Endometrial microvascular endothelial cells (primary cell): ENCODE results near the gene AURKAIP1. TPM values are rescaled to one million over a fixed set of nuclear protein-coding genes. Genes with fewer than 3 reads are reported as not detected.
"Not testable (repeated sequence)": the region's sequence is repeated elsewhere in the genome, so short reads cannot be mapped to it uniquely, and the experiment has no call there.

Experiments
- in situ Hi-C: cut with HindIII; loops from 2 replicates; pipeline ENCODE4 v1.10.0; 2017; ENCODE audit warnings: low sequenced_read_pairs, low pct_unique_long_range_greater_than_20kb; ENCODE audit errors: inconsistent ontology term
- total RNA-seq: library from RNA; depleted of rRNA; stranded (reverse); fragments of >200 nt; gene quantifications from one replicate; pipeline ENCODE4 v1.2.3, GENCODE V29; 2015; ENCODE audit errors: inconsistent ontology term

Gene AURKAIP1
- 153 TPM for total RNA-seq

DNA sequence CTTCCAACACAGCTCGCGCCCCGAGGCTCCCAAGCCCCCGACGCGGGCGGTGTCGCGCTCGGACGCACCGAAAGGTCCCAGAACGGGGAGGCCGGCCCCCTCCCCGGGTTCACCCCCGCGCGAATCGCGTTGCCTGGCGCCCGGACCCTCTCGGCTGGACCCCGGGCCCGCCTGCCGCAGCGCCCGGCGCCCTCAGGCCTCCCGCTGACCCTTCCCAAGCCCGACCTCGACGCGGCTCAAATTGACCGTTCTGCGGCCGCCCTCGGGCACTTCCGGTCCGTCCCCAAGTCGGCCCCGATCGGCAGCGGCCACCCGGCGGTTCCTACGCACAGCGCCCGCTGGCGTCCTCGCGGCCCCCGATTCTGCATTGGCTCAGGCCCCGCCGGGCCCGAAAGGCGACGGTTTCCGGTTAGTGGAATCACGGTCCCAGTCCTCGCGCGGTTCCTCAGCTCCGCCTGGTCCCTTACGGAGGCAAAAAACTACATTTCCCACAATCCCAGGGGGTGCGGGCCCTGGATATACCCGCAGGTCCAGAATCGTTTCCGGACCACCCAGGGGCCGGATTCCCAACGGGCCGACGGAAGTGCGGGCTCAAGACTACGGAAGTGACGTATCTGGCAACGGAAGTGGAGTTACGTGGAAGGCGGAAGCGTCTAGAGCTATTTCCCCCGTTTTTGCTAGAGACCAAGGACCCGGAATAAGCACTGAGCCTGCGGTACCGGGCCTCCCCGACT is at the start of gene AURKAIP1:
TSS of gene AURKAIP1 (minus strand) at position 279 of the 734 bp plus-strand sequence. CDS start 451 bp downstream, outside the sequence.
- in situ Hi-C loops = no loop called here

DNA sequence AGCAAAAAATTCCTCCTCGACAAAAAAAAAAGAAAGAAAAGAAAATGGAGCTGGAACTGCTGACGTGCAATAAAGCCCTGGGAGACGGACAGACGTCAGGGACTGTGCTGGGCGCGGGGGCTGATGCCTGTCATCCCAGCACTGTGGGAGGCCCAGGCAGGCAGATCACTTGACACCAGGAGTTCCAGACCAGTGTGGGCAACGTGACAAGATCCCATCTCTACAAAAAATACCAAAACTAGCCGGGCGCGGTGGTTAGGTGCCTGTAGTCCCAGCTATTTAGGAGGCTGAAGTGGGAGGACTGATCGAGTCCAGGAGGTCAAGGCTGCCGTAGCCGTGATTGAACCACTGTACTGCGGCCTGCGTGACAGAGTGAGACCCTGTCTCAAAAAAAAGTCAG is 49.7 kb upstream of the AURKAIP1 start:
- in situ Hi-C loops = no loop called here

DNA sequence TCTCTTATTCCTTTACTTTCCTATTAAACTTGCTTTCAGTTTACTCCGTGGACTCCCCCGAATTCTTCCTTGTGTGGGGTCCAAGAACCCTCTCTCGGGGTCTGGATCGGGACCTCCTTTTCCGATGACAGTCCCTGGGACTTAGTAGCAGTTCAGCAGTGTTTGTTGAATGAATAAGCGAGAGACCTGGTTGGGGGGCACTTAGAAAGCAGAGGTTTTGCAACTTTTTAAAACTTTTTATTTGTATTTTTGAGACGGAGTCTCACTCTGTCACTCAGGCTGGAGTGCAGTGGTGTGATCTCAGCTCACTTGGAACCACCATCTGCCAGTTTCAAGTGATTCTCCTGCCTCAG is 48.2 kb upstream of the AURKAIP1 start:
- in situ Hi-C loops = no loop called here

DNA sequence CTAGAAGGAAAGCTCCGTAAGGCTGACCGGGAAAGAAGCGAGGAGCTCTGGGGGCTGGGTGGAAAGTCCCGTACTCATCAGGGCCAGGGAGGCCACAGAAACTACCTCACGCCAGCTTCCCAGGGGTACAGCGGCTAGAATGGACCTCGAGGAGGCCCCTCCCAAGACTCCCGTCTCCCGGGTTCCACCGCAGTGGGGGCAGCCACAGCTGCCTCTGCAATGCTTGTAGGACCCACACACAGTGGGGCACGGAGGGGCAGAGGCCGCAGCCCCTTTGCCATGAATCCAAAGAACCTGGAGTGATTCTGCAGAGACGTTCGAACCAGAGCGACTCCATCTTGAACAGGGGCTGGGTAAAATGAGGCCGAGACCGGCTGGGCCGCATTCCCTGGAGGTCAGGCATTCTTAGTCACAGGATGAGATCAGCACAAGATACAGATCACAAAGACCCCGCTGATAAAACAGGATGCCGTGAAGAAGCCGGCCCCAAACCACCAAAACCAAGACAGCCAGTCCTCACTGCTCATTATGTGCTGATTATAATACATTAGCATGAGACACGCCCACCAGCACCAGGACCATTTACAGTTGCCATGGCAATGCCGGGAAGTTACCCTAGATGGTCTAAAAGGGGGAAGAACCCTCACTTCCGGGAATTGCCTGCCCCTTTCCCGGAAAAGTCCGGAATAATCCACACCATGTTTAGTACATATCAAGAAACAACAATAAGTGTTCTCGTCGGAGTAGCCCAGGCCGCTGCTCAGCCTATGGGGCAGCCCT is 47.6 kb upstream of the AURKAIP1 start:
- in situ Hi-C loops = no loop called here

DNA sequence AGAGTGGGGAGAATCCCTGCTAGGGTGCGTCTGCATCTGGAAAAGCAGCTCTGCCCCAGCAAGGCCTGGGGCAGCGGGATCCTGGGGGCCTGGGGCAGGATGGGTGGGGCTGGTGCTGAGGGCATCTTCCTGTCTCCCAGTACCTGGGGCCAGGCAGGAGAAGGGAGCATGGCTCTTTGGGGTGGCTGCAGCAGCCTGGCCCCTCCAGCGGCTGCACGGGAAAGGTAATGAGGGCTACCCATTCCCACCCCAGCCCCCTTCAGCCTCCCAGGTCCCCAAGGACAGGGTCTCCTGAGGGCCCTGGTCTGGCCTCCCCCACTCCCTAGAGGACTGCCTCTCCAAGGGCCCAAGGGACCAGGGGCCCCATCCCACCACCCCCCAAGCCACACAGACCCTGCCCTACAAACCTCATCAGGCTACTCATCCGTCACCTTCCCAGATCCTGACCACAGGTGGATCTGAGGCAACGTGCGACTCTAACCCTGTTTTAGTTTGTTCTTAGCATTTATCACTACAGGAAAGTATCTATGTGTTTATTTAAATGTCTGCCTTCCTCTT is 47.0 kb upstream of the AURKAIP1 start:
- in situ Hi-C loops = no loop called here

DNA sequence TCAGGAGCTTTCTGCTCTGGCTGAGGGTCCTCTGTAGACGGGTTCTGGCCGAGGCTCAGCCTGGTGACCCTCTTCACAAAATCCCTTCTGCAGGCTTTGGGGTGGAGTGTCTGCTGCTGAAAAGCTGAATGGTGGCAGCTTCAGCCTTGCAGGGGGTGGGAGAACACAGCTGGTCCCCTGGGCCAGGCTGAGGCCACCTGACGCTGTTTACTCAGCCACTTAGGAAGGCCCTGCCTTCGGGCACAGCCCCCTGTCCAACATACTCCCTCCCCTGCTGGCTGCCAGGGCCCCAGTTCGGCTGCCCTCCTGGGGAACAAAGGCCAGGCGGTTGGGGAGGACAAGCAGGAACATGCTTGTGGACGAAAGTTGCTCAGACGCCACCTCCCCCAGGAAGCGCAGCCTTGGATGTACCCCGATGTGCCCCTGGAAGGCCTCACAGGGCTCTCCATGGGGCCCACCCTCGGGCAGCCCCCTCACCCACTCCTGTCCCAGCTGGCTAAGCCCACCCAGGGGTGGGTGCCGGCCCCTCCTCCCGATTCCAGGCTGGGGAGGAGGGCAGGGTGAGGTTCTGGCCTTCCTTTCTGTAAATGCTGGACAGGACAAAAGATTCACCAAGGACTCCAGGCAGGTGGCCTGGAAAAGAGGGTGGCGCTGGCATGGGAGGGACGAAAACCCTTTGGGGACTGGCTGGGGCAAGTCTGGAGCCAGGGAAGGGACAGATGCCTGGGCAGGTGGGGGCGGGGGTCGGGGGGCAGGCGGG is 46.3 kb upstream of the AURKAIP1 start, which contains the start of gene ANKRD65:
TSS of gene ANKRD65 (minus strand) at position 130 of the 760 bp plus-strand sequence. CDS start 271 bp downstream, outside the sequence.
- in situ Hi-C loops = no loop called here

DNA sequence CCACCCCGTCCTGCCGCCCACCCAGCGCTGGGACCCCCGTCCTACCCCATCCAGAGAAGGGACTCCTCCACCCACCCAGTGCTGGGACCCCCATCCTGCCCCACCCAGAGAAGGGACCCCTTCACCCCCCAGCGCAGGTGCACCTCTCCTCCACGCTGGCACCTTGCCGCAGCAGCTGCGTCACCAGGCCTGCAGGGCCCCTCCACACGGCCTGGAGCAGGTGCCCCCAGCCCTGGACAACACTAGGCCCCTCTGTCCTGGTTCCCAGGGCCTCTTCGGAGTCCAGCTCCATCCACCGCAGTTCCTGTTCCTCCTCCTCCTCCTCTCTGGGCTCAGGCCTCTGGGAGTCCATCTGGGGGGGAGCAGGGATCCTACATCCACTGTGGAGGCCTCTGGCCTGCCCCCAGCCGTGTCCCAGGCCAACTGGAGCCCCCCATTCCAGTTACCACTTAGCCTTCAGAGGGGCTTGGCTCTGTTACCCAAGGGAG is 45.7 kb upstream of the AURKAIP1 start:
- in situ Hi-C loops = no loop called here

DNA sequence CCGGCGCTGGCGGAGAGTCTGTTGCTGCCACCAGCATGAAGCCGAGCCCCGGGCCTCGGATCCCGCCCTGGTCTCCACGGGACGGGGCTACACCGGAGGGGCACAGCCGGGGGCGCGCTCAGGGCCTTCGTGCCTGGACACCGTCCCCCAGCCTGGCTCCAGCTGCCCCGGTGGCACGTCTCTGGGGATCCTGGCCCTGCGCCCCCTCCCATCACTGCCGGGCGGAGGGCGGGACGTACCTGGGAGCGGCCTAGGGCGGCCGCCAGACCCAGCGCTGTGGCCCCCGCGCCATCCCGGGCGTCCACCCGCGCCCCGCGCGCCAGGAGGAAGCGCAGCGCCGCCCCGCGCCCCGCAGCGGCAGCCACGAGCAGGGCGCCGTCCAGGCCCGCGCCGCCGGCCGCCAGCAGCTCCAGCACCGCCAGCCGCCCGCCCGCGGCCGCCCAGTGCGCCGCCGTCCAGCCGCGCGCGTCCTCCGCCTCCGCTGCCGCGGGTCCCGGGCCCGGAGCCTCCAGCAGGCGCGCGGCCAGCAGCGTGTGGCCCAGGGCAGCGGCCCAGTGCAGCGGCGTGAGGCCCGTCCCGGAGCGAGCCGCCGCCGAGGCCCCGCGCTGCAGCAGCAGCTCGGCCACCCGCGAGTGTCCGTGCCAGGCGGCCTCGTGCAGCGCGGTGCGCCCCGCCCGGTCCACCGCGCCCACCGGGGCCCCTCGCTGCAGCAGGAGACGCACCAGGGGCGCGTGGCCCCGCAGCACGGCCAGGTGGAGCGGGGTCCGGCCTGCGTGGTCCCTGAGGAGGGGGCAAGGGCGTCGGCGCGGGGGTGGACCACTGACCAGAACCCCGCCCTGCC is 45.0 kb upstream of the AURKAIP1 start:
- in situ Hi-C loops = no loop called here

DNA sequence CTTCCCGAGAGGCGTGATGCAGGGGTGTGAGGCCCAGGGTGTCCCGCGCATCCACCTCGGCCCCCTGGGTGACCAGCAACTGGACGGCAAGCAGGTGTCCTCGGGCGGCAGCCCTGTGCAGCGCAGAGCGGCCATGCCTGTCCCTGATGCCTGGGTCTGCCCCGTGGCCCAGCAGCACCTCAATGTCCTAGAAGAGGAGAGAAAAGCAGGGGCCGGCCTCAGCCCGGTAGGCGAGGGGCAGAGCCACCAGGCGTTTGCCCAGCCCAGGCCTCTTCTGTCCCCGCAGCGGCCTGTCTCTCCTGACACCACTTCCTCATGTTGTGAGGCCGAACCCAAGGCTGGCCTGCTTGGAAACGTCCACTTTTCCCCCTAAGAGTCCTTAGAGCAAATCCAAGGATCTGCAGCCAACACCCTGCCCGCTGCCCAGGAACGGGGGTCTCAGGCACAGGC is 44.4 kb upstream of the AURKAIP1 start:
- in situ Hi-C loops = no loop called here

DNA sequence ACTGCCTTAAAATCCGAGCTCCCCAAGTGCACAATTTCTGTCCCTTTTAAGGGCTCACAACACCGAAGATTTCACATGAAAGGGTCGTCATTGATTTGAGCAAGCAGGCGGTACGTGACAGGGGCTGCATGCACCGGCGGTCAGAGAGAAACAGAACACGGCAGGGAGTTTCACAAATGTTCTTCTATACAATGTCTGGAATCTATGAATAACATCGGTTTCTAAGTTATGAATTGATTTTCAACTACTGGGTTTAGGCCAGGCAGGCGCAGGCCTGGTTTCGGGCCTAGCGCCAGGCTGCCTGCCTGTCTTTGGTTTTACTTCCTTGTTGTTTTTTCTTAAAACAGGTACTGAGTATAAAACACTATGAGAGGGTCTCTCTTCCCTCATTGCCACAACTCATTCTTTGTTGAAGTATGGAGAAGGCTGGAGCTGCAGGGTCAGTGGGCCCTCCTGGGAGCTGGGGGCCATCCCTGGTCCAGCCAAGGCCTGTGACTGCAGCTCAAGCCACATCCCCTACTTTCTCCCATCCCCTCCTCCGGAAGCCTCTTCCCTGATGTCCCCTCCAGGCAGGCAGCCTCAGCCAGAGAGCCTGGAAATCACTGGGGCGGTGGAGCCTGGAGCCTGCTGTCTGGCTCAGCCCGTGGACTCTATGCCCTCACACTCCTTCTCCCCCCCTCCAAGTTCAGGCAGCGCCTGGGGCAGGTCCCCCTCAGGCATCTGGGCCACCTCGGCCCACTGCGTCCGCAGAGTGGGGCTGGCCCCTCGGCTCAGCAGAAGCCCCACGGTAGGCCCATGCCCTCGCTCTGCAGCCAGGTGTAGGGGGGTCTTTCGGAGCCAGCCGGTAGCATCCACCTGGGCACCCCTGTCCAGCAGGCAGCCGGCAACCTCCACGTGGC is 43.7 kb upstream of the AURKAIP1 start:
- in situ Hi-C loops = no loop called here

DNA sequence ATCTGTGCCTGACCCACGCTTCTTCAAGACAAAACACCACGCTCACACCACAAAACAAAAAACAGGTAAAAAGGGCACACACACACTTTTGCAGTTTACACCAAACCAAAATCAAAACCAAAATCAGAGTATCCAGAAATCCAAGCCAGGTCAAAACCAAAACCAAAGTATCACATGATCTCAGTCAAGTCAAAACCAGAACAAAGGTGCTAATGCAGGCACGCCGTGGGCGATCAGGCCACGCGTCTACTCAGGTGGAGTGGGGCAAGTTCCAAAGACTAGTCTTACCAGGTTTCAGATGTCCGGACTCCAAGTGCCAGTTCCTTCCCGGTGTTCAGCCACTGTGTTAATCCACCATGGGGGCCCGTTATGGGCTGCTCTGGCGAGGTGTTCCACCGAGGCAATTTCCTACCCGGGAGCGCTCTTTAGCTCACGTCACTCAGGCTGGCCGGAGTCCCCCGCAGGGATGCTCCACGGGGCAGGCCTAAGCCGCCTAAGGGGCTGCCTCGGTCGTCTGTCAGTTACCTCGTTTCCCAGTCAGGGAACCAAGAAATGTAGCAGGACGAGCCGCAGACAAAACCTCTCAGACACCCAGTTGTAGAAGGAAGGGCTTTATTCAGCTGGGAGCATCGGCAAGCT is 42.9 kb upstream of the AURKAIP1 start:
- in situ Hi-C loops = not testable (repeated sequence)

DNA sequence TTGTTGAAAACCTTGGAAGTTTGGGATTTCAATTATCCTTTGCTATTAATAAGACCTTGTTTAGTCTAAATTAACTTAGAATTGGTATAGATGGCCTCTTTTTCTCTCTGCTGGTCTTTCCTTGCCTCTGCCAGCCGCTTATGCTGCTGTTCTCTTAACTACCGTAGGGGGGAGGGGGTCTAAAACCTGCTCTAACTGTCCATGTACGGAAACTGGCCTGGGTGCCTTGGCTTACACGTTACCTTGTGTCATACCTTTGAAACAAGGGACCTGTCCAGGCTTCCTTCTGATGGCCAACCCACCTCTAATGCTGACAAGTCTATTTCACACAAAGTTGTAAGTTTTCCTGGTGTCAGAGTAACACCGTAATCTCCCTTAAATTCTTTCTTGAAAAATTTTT is 42.4 kb upstream of the AURKAIP1 start:
- in situ Hi-C loops = not testable (repeated sequence)

DNA sequence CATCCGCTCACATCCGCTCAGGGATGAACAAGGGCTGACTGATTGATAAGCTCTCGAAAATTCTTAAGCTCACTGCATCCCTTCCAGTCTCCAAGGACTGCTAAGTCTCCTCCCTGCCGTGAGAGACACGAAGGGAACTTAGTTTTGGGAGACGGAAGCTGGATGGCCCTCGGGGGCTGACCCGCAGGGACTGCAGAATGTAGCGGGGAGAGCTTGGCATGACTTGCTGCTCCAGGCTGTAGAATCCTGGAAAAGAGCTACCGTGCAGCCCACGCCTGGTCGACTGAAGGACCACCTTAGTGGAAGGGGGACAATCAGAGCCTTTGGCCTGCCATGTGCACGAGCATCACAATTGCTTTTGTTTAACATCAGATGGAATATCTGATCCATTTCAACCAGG is 40.7 kb upstream of the AURKAIP1 start:
- in situ Hi-C loops = no loop called here

DNA sequence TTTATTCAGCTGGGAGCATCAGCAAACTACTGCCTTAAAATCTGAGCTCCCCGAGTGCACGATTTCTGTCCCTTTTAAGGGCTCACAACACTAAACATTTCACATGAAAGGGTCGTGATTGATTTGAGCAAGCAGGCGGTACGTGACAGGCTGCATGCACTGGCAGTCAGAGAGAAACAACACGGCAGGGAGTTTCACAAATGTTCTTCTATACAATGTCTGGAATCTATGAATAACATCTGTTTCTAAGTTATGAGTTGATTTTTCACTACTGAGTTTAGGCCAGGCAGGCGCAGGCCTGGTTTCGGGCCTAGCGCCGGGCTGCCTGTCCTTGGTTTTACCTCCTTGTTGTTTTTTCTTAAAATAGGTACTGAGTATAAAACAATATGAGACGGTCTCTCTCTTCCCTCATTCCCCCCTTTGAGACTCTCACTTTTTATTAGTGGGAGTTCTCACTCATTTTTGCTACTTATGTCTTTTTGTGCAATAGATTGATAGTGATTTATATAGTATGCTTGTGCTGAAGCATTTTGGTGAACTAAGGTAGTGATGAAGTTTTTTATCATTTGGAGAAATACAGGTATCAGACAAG is 37.4 kb upstream of the AURKAIP1 start:
- in situ Hi-C loops = not testable (repeated sequence)

DNA sequence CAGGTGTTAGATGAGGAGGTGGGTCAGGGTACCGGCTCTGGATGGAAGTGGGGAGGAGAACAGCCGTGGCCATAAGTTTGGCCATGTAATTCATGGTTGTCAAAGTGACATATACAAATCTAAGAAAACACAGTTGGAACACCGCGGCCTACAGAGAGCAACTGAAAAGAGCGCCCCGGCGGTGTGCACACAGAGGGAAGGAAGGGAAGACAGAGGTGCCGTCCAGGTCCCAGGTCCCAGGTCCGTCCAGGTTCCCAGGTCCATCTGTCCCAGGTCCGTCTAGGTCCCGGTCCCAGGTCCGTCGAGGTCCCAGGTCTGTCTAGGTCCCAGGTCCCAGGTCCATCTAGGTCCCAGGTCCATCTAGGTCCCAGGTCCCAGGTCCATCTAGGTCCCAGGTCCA is 36.6 kb upstream of the AURKAIP1 start:
- in situ Hi-C loops = no loop called here

DNA sequence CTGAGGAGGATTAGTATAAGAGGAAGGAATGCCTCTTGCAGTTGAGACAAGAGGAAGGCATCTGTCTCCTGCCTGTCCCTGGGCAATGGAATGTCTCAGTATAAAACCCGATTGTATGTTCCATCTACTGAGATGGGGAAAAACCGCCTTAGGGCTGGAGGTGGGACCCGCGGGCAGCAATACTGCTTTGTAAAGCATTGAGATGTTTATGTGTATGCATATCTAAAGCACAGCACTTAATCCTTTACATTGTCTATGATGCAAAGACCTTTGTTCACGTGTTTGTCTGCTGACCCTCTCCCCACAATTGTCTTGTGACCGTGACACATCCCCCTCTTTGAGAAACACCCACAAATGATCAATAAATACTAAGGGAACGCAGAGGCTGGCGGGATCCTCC is 35.2 kb upstream of the AURKAIP1 start:
- in situ Hi-C loops = not testable (repeated sequence)
